HepG2 (cell line): ENCODE data around the gene FBXO39. TPM values are rescaled to one million over a fixed set of nuclear protein-coding genes. Genes with fewer than 3 reads are reported as not detected.
A peak's percentile ranks its signal among the peaks of the same experiment; 100 is the strongest.

ENCODE experiments used
- ATAC-seq: fragments of 200-7000 bp; cut with Tn5 transposase; 3 replicates; pipeline ENCODE4 v1.9.1; 2020; ENCODE audit warnings: mild to moderate bottlenecking, moderate library complexity
- BruUV-seq: library from RNA; stranded (reverse); fragments of 400-500 nt; replicated peaks from 2 replicates; lab custom pipeline; 2021; lab: Mats Ljungman, UMichigan
- CTCF ChIA-PET: fragments of 300-600 bp; formaldehyde crosslinking; extraction: SDS; loops from one replicate; lab custom pipeline; 2021; ENCODE audit warnings: low total read pairs, inconsistent platforms, low intra/inter-chr PET ratio; lab: Yijun Ruan, JAX
- POLR2A ChIA-PET: fragments of 350-600 bp; sonication (Branson Sonifier 250); formaldehyde crosslinking; loops from one replicate; lab custom pipeline; 2020; ENCODE audit warnings: antibody characterized with exemption, inconsistent platforms; lab: Yijun Ruan, JAX
- DNase-seq: peaks from one replicate; pipeline ENCODE4 v3.0.0-alpha.2; 2015; ENCODE audit warnings: low spot score
- FAIRE-seq: peaks from 3 replicates; lab custom pipeline; 2011; peaks lifted over from hg19 to GRCh38; lab: Jason Lieb, UNC
- H2AFZ ChIP-seq: one replicate; pipeline ENCODE4 v1.6.1; 2011; ENCODE audit warnings: low read length, inconsistent platforms
- H3K27ac ChIP-seq: fragments of 300-600 bp; 3 replicates; pipeline ENCODE4 v1.8.0; 2011; ENCODE audit warnings: mixed run types, mild to moderate bottlenecking, mixed read lengths, low read length, inconsistent platforms; ENCODE audit not compliant: insufficient read depth; ENCODE audit errors: extremely low read length
- H3K27me3 ChIP-seq, 2 experiments: fragments of 200-600 bp in 1 of 2; 2 replicates in 1 of 2; 3 replicates in 1 of 2; pipeline versions ENCODE4 v1.6.0 to v1.8.0; 2011; ENCODE audit warnings: low read length in 2 of 2, mild to moderate bottlenecking in 2 of 2, moderate library complexity in 2 of 2, inconsistent platforms in 1 of 2; ENCODE audit not compliant: insufficient read depth in 2 of 2, control insufficient read depth in 1 of 2
- H3K36me3 ChIP-seq, 2 experiments: fragments of 200-600 bp in 1 of 2; replicated peaks in 1 of 2; 2 replicates in 1 of 2; 3 replicates in 1 of 2; pipeline versions ENCODE4 v1.5.1 to v1.8.0; 2011; ENCODE audit warnings: low read length in 2 of 2, inconsistent platforms in 1 of 2; ENCODE audit not compliant: insufficient read depth in 2 of 2, control insufficient read depth in 1 of 2
- H3K4me1 ChIP-seq: 2 replicates; pipeline ENCODE4 v1.5.1; 2012; ENCODE audit warnings: low read length, inconsistent platforms; ENCODE audit not compliant: insufficient read depth
- H3K4me2 ChIP-seq: 2 replicates; pipeline ENCODE4 v1.6.0; 2011; ENCODE audit warnings: low read depth, low read length, inconsistent platforms
- H3K4me3 ChIP-seq, 3 experiments: fragments of 200-600 bp in 1 of 3; sonication (generic), shearing (Covaris generic) in 1 of 3; replicated peaks in 1 of 3; 2 replicates each; pipeline ENCODE4 v1.5.1; 2011 to 2016; ENCODE audit warnings: low read length in 3 of 3, inconsistent platforms in 2 of 3, low read depth in 2 of 3, mild to moderate bottlenecking in 2 of 3, control low read depth in 1 of 3, mixed read lengths in 1 of 3; ENCODE audit not compliant: insufficient read depth in 1 of 3
- H3K79me2 ChIP-seq: one replicate; pipeline ENCODE4 v1.6.1; 2011; ENCODE audit warnings: low read length, inconsistent platforms; ENCODE audit not compliant: insufficient read depth
- H3K9ac ChIP-seq: 2 replicates; pipeline ENCODE4 v1.6.0; 2011; ENCODE audit warnings: mild to moderate bottlenecking, low read depth, low read length, inconsistent platforms; ENCODE audit not compliant: insufficient read depth
- H3K9me3 ChIP-seq: 2 replicates; pipeline ENCODE4 v1.5.1; 2012; ENCODE audit warnings: mild to moderate bottlenecking, low read length
- H4K20me1 ChIP-seq: 2 replicates; pipeline ENCODE4 v1.6.0; 2011; ENCODE audit warnings: inconsistent platforms, mild to moderate bottlenecking, low read length, moderate library complexity; ENCODE audit not compliant: insufficient read depth
- ASH2L ChIP-seq: fragments of 300-600, 200-600 bp; sonication (generic); IDR thresholded peaks from 2 replicates; pipeline ENCODE4 v1.7.0; 2017; ENCODE audit warnings: low read depth, mild to moderate bottlenecking, moderate library complexity, mixed read lengths, low read length; ENCODE audit not compliant: insufficient read length
- ATF7 ChIP-seq, 2 experiments: fragments of 450-650 bp in 1 of 2; sonication (generic) in 1 of 2; formaldehyde crosslinking in 1 of 2; IDR thresholded peaks; 2 replicates each; pipeline versions ENCODE4 v1.4.0 to v1.6.1; 2016 to 2020; ENCODE audit warnings: antibody characterized with exemption in 1 of 2, mild to moderate bottlenecking in 1 of 2, missing genetic modification reagents in 1 of 2
- CCDC6 ChIP-seq: sonication (generic); formaldehyde crosslinking; IDR thresholded peaks from 2 replicates; pipeline ENCODE4 v1.8.1; 2022; ENCODE audit warnings: mild to moderate bottlenecking, missing genetic modification reagents, moderate library complexity
- CEBPG ChIP-seq: IDR thresholded peaks from 2 replicates; pipeline ENCODE4 v1.6.1; 2016
- ETV5 ChIP-seq: IDR thresholded peaks from 2 replicates; pipeline ENCODE4 v1.6.1; 2018; ENCODE audit warnings: missing biosample characterization, missing genetic modification reagents, inconsistent platforms, borderline replicate concordance
- ETV6 ChIP-seq: sonication (generic); formaldehyde crosslinking; conservative IDR thresholded peaks from 2 replicates; pipeline ENCODE4 v1.4.0; 2020; ENCODE audit warnings: missing genetic modification reagents
- GATA4 ChIP-seq: sonication (generic); IDR thresholded peaks from 2 replicates; pipeline ENCODE4 v1.6.1; 2016; ENCODE audit warnings: antibody characterized with exemption, low read depth, borderline replicate concordance
- HMG20A ChIP-seq: IDR thresholded peaks from 2 replicates; pipeline ENCODE4 v1.6.1; 2016; ENCODE audit warnings: borderline replicate concordance
- MIXL1 ChIP-seq: IDR thresholded peaks from 2 replicates; pipeline ENCODE4 v1.6.1; 2016
- NFIC ChIP-seq: IDR thresholded peaks from 2 replicates; pipeline ENCODE4 v1.6.1; 2012; ENCODE audit warnings: mild to moderate bottlenecking, low read length, inconsistent platforms
- NFYB ChIP-seq: sonication (generic); formaldehyde crosslinking; IDR thresholded peaks from 2 replicates; pipeline ENCODE4 v1.4.0; 2020; ENCODE audit warnings: missing genetic modification reagents
- PAWR ChIP-seq: sonication (generic); formaldehyde crosslinking; IDR thresholded peaks from 2 replicates; pipeline ENCODE4 v1.4.0; 2020; ENCODE audit warnings: missing genetic modification reagents, mild to moderate bottlenecking, borderline replicate concordance
- RFX3 ChIP-seq: IDR thresholded peaks from 2 replicates; pipeline ENCODE4 v1.6.1; 2016; ENCODE audit warnings: missing biosample characterization, missing genetic modification reagents
- SMARCC2 ChIP-seq: fragments of 450-650 bp; IDR thresholded peaks from 2 replicates; pipeline ENCODE4 v1.6.1; 2017; ENCODE audit warnings: antibody characterized with exemption, mild to moderate bottlenecking
- TARDBP ChIP-seq: sonication (generic); formaldehyde crosslinking; IDR thresholded peaks from 2 replicates; pipeline ENCODE4 v1.8.0; 2022; ENCODE audit warnings: mild to moderate bottlenecking, missing genetic modification reagents
- U2AF1 ChIP-seq: fragments of 200-400 bp; formaldehyde crosslinking; optimal IDR thresholded peaks from 2 replicates; pipeline ENCODE3; 2017; ENCODE audit warnings: mild to moderate bottlenecking, low read depth, low read length
- ZBTB3 ChIP-seq: sonication (generic); formaldehyde crosslinking; IDR thresholded peaks from 2 replicates; pipeline ENCODE4 v1.4.0; 2020; ENCODE audit warnings: low read depth, mild to moderate bottlenecking, moderate library complexity, missing genetic modification reagents, borderline replicate concordance
- ZFX ChIP-seq: sonication (generic); formaldehyde crosslinking; IDR thresholded peaks from 2 replicates; pipeline ENCODE4 v1.4.0; 2020; ENCODE audit warnings: mild to moderate bottlenecking, low read depth, missing genetic modification reagents, moderate library complexity
- ZFY ChIP-seq: sonication (generic); formaldehyde crosslinking; IDR thresholded peaks from 2 replicates; pipeline ENCODE4 v1.4.0; 2020; ENCODE audit warnings: missing genetic modification reagents
- ZMYM3 ChIP-seq: sonication (generic); formaldehyde crosslinking; IDR thresholded peaks from 2 replicates; pipeline ENCODE4 v1.5.1; 2020; ENCODE audit warnings: mild to moderate bottlenecking, missing genetic modification reagents
- ZNF3 ChIP-seq: IDR thresholded peaks from 2 replicates; pipeline ENCODE4 v1.7.0; 2017; ENCODE audit warnings: inconsistent platforms
- ZNF44 ChIP-seq: sonication (generic); formaldehyde crosslinking; IDR thresholded peaks from 2 replicates; pipeline ENCODE4 v1.5.1; 2020; ENCODE audit warnings: mild to moderate bottlenecking, missing genetic modification reagents
- ZNF547 ChIP-seq: sonication (generic); formaldehyde crosslinking; IDR thresholded peaks from 2 replicates; pipeline ENCODE4 v1.5.1; 2020; ENCODE audit warnings: mild to moderate bottlenecking, missing genetic modification reagents
- ZNF841 ChIP-seq: sonication (generic); formaldehyde crosslinking; IDR thresholded peaks from 2 replicates; pipeline ENCODE4 v1.8.1; 2023; ENCODE audit warnings: missing genetic modification reagents, borderline replicate concordance
- WGBS: methylation state at CpG from one replicate; pipeline ENCODE4 v1.1.6; 2017; ENCODE audit warnings: low lambda C conversion rate; 5-methylcytosine and 5-hydroxymethylcytosine counted together
- in situ Hi-C: cut with HindIII; loops from 2 replicates; pipeline ENCODE4 v1.10.0; 2017; ENCODE audit warnings: low pct_unique_long_range_greater_than_20kb; ENCODE audit not compliant: extremely low pct_ligation_motif_present
- intact Hi-C: fragments of 100-400 bp; cut with micrococcal nuclease; formaldehyde crosslinking; loops from one replicate; pipeline ENCODE4 v1.10.0; 2022; ENCODE audit not compliant: unreplicated experiment
- polyA plus RNA-seq, 8 experiments: library from polyadenylated mRNA; depleted of rRNA in 3 of 8; stranded (reverse) in 7 of 8; unstranded in 1 of 8; fragments of >200 nt; fragmentation: Illumina TruSeq in 4 of 8; extraction: Trizol in 4 of 8; gene quantifications; 2 replicates each; pipeline versions ENCODE4 v1.2.1 to v1.2.3, GENCODE V29; 2011 to 2016; ENCODE audit warnings: low read depth in 4 of 8, missing spikeins in 1 of 8, mixed read lengths in 1 of 8; ENCODE audit not compliant: insufficient read depth in 1 of 8
- total RNA-seq, 5 experiments: library from RNA; depleted of rRNA; stranded (reverse); fragments of >200 nt; fragmentation: Illumina TruSeq; extraction: Trizol; gene quantifications; 2 replicates each; pipeline ENCODE4 v1.2.3, GENCODE V29; 2016; ENCODE audit warnings: low read depth in 1 of 5
- TF ChIP-seq, protein P1 (sequence below): IDR thresholded peaks from 2 replicates; pipeline ENCODE4 v1.6.1; 2012; ENCODE audit warnings: inconsistent platforms

The FBXO39 gene
- total and polyA plus RNA-seq, 2 of the 13 experiments (the other 11 are each of a cell fraction or from before 2014, with no cell fraction given): 0.09 TPM; not detected in 1

DNA sequence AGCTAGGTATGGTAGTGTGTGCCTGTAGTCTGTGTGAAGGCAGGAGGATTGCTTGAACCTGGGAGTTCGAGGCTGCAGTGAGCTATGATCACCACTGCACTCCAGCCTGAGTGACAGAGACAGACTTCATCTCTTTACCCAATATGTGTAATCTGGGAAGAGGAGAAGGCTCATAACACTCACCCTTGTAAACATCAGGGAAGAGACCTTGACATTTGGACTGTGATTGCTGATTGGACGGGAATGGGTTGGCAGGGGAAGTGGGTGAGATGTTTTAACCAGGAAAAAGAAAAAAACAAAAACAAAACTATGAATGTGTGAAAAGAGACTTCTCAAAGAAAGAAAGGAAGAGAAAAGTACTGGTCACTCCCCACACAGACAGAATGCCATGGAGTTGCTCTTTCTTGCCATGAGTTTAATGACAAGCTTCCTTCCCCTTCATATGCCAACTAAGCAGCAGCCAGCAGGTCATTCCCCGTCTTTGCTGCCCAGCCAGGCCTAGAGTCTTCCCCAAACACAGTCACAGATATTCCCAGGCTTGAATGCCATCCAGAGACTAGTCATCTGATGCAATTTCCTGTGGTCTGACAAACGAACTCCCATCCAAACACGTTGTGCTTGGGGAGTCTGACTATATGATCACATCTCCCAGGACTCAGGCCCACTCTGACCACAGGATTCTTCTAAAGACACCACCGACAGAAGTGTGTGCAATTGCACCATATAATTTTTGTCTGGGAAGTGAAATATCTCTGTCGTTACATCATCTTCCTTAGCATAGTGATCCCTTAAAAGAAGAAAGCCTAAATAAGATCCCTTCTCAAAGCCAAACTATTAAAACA, 23.7 kb upstream of the FBXO39 start:
- H3K79me2 ChIP-seq: no peaks in the 10 kb centered on the region
- BruUV-seq: no TSS peak
- H3K4me1 ChIP-seq: peaks cover 48% of the 10 kb centered on the region
- 0 out of 6 replicates have a peak overlapping the region, but pooled peaks of 1 of the 3 experiments have one; percentile 10 for H3K4me3 ChIP-seq
- peak overlapping the region; percentile 21; the same call in 1 of the 2 replicates for H3K9ac ChIP-seq
- H3K27me3 ChIP-seq: no peaks in the 10 kb centered on the region
- CTCF ChIA-PET: no interaction called here
- intact Hi-C loops: no loop called here
- H3K4me2 ChIP-seq: peak overlapping the region; percentile 62
- DNase-seq (peak; percentile 81), ATAC-seq (peak; percentile 90), FAIRE-seq (peak; percentile 70)
- WGBS: 26% methylated on average over 7 of the region's 7 CpGs
- POLR2A ChIA-PET: interaction anchor here (1.0 to 1.6 kb wide), 5 partner anchors 39 to 52 kb away, joined by 3 to 6 read pairs (median 4); partner anchors contain the start of gene SLC13A5
- no peaks in the 10 kb centered on the region for H3K36me3 ChIP-seq
- in situ Hi-C loops: no loop called here
- H3K27ac ChIP-seq: peak overlapping the region; percentile 80
- H2AFZ ChIP-seq: peak overlapping the region; percentile 75
- no peaks in the 10 kb centered on the region for H3K9me3 ChIP-seq
- H4K20me1 ChIP-seq: no peaks in the 10 kb centered on the region
- TF ChIP-seq ETV5 (CRISPR knock-in tag): peak; percentile 9; the same call in 1 of the 2 replicates
- TF ChIP-seq ZFX (CRISPR knock-in tag): peak; percentile 57
- peak; percentile 74 for TF ChIP-seq ZFY (CRISPR knock-in tag)
- no peak for TF ChIP-seq GATA4
- peak; percentile 43 for TF ChIP-seq NFYB (CRISPR knock-in tag)
- peak; percentile 90 for TF ChIP-seq MIXL1 (CRISPR knock-in tag)
- TF ChIP-seq HMG20A (CRISPR knock-in tag): peak; percentile 15; the same call in 1 of the 2 replicates
- no peak for TF ChIP-seq ZNF44
- TF ChIP-seq ZMYM3 (CRISPR knock-in tag): 0 out of 2 replicates have a peak, but pooled peaks have one; percentile 31
- TF ChIP-seq ZNF3 (CRISPR knock-in tag): peak; percentile 73; the same call in 1 of the 2 replicates
- no peak for TF ChIP-seq RFX3
- TF ChIP-seq SMARCC2: no peak
- TF ChIP-seq ATF7 (IDR thresholded peaks at IDR 0.05): no peak
- no peak for TF ChIP-seq ATF7 (CRISPR knock-in tag; IDR thresholded peaks at IDR 0.05)
- no peak for TF ChIP-seq ZNF841
- TF ChIP-seq CEBPG (CRISPR knock-in tag): peak; percentile 89
- no peak for TF ChIP-seq ETV6
- TF ChIP-seq U2AF1: no peak
- no peak for TF ChIP-seq ZNF547 (CRISPR knock-in tag)
- TF ChIP-seq, protein P1, sequence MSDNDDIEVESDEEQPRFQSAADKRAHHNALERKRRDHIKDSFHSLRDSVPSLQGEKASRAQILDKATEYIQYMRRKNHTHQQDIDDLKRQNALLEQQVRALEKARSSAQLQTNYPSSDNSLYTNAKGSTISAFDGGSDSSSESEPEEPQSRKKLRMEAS: no peak
- TF ChIP-seq ASH2L: peak; percentile 29
- TF ChIP-seq TARDBP (CRISPR knock-in tag): peak; percentile 50; the same call in 1 of the 2 replicates
- TF ChIP-seq PAWR (CRISPR knock-in tag): no peak
- TF ChIP-seq CCDC6 (CRISPR knock-in tag): no peak
- no peak for TF ChIP-seq NFIC
- no peak for TF ChIP-seq ZBTB3 (CRISPR knock-in tag)
